ENCODE data around the gene FAM47B. TPM values are rescaled to one million over a fixed set of nuclear protein-coding genes. Genes with fewer than 3 reads are reported as not detected.

FAM47B gene
- polyA plus RNA-seq, 1 experiment = not detected

DNA sequence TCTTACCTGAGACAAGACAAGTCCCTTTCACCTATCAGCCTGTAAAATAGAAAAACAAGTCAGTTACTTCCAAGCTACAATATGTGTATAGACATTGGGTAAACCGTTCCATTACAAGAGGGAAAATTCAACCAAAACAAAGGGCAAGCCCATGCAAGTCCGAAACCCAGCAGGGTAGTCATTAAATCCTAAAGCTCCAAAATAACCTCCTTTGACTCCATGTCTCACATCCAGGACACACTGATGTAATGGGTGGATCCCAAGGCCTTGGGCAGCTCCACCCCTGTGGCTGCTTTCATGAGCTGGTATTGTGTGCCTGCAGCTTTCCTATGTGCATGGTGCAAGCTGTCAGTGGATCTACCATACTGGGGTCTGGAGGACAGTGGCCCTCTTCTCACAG is 14.7 kb upstream of the FAM47B start:
- TF ChIP-seq, protein P1, sequence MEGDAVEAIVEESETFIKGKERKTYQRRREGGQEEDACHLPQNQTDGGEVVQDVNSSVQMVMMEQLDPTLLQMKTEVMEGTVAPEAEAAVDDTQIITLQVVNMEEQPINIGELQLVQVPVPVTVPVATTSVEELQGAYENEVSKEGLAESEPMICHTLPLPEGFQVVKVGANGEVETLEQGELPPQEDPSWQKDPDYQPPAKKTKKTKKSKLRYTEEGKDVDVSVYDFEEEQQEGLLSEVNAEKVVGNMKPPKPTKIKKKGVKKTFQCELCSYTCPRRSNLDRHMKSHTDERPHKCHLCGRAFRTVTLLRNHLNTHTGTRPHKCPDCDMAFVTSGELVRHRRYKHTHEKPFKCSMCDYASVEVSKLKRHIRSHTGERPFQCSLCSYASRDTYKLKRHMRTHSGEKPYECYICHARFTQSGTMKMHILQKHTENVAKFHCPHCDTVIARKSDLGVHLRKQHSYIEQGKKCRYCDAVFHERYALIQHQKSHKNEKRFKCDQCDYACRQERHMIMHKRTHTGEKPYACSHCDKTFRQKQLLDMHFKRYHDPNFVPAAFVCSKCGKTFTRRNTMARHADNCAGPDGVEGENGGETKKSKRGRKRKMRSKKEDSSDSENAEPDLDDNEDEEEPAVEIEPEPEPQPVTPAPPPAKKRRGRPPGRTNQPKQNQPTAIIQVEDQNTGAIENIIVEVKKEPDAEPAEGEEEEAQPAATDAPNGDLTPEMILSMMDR (IDR thresholded peaks at IDR 0.05; ENCODE audit: low read depth, low read length) = no peak
- ChIA-PET CTCF (interaction anchor here (1.3 kb wide), 1 partner anchor 8 kb away, joined by 7 read pairs; no protein-coding TSS in a partner anchor), POLR2A (no interaction called here)
- no peak overlapping the region for H3K4me3 ChIP-seq (ENCODE audit: low read depth, low read length)
- no peak overlapping the region for H3K27ac ChIP-seq (ENCODE audit: low read depth, low read length)
- H3K9me3 ChIP-seq (ENCODE audit: control insufficient read depth, insufficient read depth, low read length) = no peaks in the 10 kb centered on the region
- DNase-seq (ENCODE audit: low read depth, low spot score) = no peak
- H3K27me3 ChIP-seq (ENCODE audit: control insufficient read depth, insufficient read depth, low read length) = no peaks in the 10 kb centered on the region

DNA sequence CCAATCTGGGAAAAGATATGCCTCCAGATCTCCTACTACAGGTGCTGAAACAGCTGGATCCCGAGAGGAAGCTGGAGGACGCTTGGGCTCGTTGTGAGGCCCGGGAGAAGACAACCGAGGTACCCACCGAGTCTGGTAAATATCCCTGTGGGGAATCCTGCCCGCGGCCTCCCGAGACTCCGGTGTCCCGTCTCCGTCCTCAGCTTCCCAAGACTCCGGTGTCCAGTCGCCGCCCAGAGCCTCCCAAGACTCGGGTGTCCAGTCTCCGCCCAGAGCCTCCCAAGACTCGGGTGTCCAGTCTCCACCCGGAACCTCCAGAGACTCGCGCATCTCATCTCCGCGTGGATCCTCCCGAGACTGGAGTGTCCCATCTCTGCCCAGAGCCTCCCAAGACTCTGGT is 639 bp downstream of the FAM47B start:
- no peak overlapping the region for H3K27ac ChIP-seq (ENCODE audit: low read depth, low read length)
- no peak overlapping the region for H3K4me3 ChIP-seq (ENCODE audit: low read depth, low read length)
- CTCF ChIA-PET = no interaction called here
- POLR2A ChIA-PET = no interaction called here
- DNase-seq (ENCODE audit: low read depth, low spot score) = no peak
- no peaks in the 10 kb centered on the region; the same call in 1 of the 2 replicates for H3K9me3 ChIP-seq (ENCODE audit: control insufficient read depth, insufficient read depth, low read length)
- no peaks in the 10 kb centered on the region for H3K27me3 ChIP-seq (ENCODE audit: control insufficient read depth, insufficient read depth, low read length)
- TF ChIP-seq, protein P1 (IDR thresholded peaks at IDR 0.05; ENCODE audit: low read depth, low read length) = no peak

DNA sequence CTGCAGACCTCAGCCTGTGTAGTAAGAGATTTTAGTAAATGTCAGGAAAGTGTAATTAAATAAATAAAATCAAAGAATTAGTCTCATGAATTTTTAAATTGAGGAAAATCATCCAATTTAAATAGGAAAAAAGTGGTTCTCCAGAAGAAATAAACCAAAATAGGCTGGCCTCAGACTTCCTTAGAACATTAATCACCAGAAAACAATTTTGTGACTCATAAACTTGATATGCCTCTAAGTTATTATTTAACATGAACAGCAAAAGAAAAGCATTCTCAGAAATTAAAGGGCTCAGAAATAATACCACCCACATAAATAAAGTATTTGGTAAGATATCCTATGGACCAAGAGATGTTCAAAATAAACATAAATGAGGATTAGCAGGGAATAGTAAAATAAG is 14.3 kb downstream of the FAM47B start:
- no peaks in the 10 kb centered on the region for H3K27me3 ChIP-seq (ENCODE audit: control insufficient read depth, insufficient read depth, low read length)
- H3K4me3 ChIP-seq (ENCODE audit: low read depth, low read length) = no peak overlapping the region
- no peak overlapping the region for H3K27ac ChIP-seq (ENCODE audit: low read depth, low read length)
- H3K9me3 ChIP-seq (ENCODE audit: control insufficient read depth, insufficient read depth, low read length) = no peaks in the 10 kb centered on the region
- CTCF ChIA-PET = no interaction called here
- DNase-seq (ENCODE audit: low read depth, low spot score) = no peak
- POLR2A ChIA-PET = no interaction called here
- TF ChIP-seq, protein P1 (IDR thresholded peaks at IDR 0.05; ENCODE audit: low read depth, low read length) = no peak

DNA sequence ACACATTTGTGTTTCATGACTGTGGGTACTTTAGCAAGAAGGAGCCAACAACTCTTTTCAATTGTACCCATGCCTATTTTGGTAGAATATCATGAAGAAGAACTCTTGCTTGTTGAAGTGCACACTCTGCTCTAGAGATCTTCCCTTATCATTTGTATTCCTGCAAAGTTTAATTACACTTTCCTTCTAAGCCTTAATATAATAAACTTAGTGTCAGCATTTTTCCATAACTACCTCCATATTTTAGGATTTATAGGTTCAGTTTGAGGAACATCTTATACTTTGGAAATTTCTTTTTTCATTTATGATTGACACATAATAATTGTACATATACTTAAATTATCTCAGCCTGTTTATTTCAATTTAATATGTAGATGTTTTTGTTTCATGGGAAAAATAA is 19.1 kb downstream of the FAM47B start:
- POLR2A ChIA-PET = no interaction called here
- CTCF ChIA-PET = interaction anchor here (1.7 kb wide), 1 partner anchor 42 kb away, joined by 4 read pairs; no protein-coding TSS in a partner anchor
- DNase-seq (ENCODE audit: low read depth, low spot score) = no peak

DNA sequence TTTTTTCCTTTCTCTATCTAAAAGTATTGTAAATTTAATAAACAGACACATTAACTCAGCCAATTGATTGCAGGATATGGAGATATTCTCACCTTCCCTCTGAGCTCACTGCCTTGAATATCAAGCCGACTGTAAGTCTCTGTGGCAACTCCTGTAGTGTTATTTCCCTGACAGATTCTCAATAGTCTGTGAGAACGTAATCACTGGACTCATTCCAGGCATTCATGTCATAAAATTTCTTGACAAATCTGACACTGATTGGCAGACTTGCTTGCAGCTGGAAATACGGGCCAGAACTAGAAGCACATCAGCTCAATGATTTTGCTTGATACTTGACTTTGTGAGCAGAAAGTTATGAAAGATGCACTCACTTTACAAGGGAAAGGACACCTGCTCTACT is 29.6 kb downstream of the FAM47B start:
- Histone ChIP-seq H3K4me3 (ENCODE audit: low read depth, low read length) (no peak overlapping the region), H3K27ac (ENCODE audit: low read depth, low read length) (no peak overlapping the region), H3K27me3 (ENCODE audit: control insufficient read depth, insufficient read depth, low read length) (no peaks in the 10 kb centered on the region), H3K9me3 (ENCODE audit: control insufficient read depth, insufficient read depth, low read length) (no peaks in the 10 kb centered on the region)
- ChIA-PET POLR2A (no interaction called here), CTCF (no interaction called here)
- DNase-seq (ENCODE audit: low read depth, low spot score) = no peak
- TF ChIP-seq, protein P1 (IDR thresholded peaks at IDR 0.05; ENCODE audit: low read depth, low read length) = no peak

More for the DNA sequence above, 19.1 kb downstream of the FAM47B start:
- TF ChIP-seq, protein P1 (IDR thresholded peaks at IDR 0.05; ENCODE audit: low read depth, low read length) = no peak
- H3K27ac ChIP-seq (ENCODE audit: low read depth, low read length) = no peak overlapping the region
- H3K9me3 ChIP-seq (ENCODE audit: control insufficient read depth, insufficient read depth, low read length) = no peaks in the 10 kb centered on the region
- H3K27me3 ChIP-seq (ENCODE audit: control insufficient read depth, insufficient read depth, low read length) = no peaks in the 10 kb centered on the region
- H3K4me3 ChIP-seq (ENCODE audit: low read depth, low read length) = no peak overlapping the region

All from AG04450 (cell line).